GM04504 (cell line): ENCODE data around the gene ADAM19.

Source experiments
- DNase-seq: peaks from one replicate; pipeline ENCODE4 v3.0.0-alpha.2; 2012; ENCODE audit warnings: low read depth

The ADAM19 gene

GRCh38 chr5:157542282-157543000 is 33.1 kb downstream of the ADAM19 start:
- DNase-seq: no peak

DNA sequence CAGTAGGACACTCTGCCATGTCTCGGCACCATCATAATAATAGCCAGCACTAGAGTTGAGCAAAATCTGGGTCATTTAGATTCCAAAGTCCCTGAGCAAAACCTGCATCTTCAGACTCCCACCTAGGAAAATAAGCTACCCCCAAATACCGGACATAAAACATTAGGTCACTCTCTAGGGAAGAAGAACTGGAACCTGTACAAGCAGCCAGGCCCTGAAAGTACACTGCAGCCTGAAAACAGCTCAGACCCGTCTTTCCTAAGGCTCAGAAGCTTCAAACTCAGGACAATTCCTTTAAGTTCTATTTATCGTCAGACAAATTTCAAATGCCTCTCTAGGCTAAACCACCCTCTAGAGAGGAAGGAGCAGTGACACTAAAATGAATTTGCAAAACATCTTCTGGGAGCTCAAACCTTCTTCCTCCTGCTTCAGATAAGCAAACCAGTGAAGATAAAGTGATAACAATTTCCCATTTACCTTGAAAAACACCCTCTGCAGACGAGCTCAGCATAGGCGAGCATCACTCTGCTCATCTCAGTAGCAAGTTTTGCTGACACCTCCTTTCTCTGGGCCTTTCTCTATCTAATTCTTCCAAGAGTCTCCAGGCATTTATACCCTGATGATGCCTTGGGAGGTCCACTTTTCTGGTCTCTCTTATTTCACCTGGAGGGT is 34.0 kb downstream of the ADAM19 start:
- no peak for DNase-seq

DNA sequence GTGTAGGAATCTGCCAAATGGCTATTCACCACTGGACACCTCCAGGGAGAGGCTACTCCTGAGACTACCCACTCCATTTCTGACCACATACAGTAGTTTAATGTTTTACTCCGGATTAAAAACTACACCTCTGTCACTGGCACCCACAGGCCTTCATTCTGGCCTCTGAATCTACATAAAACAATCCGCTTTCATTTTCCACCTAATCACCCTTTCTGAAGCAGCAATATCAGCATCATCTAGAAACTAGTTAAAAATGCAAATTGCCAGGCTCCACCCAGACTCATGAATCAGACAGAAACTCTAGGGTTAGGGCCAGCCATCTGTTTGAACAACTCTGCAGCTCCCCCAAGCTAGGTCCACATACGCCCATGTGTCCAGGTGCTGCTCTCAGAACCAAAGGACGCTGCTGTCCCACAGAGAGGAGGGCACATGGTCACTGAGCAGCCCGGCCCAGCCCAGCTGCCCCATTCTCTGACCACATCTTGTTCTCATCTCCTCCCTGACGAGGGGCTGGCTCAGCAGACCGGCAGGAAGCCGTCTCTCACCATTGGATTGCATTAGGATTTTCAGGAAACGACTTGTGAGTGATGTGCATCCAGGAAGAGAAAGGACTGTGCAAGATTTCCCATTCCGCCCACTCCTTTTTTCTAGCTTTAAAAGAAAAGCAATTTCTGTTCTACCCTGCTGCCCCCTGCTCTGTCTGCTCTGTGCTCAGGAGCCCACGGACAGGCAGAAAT is 34.7 kb downstream of the ADAM19 start:
- peak; percentile 58 for DNase-seq

DNA sequence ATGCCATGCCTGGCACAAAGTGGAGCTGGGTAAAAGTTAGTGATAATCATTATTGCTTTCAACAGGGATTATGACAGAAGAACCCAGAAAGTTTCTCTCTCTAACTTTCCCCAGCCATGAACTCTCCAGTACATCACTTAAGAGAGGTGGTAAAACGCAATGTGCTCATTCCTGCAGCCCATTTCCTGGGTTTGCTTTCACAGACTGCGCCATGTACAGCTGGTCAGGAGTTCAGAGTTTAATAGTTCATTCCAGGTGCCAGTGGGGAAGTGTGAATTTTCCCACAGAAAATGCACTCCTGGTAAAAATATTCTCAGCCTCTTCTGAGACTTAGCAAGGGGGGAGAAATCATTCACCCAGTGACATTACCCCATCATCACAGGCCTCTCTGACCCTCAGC is 35.5 kb downstream of the ADAM19 start:
- DNase-seq: no peak

DNA sequence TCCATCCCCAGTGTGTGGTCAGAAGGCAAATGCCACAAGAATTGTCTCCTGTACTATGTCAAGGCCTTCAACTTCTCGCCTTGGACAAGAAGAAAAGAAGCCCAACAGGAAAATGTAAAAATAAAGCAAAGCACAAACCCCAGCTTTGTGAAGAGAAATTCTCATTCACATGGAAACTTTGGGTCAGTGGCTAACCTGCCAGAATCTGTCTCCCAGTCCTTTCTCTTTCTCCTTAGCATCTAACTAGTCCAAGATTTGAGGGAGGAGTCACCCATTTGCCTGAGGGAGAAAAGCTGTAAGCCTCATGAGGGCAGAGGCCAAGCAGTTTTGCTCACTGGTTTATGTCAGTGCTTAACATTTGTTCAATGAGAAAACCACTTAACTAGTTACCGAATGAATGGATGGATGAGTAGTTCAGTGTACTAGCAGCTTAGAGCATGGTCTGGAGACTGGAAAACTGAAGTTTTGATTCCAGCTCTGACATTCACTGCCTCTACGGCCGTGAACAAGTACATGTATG is 36.0 kb downstream of the ADAM19 start:
- no peak for DNase-seq

DNA sequence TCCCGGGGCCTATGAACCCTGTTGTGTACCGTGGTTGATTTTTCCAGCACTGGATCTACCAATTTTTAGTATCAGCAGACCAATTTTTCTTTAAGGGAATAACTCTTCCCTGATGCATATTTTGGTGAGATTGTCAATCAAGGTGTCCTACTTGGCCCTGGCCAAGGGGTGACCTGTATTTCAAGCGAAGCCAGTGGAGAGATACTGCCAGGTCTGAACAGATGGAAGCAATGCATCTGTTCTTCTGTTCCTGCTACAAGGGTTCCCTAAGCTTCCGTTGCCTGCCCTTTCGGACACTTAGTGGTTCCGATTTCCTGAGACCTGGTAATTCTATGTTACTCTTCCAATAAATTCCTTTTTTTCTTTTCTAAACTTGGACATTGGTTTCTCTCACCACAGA is 37.3 kb downstream of the ADAM19 start:
- no peak for DNase-seq

- no peak for DNase-seq
Observed at GRCh38 chr5:157535042-157535865, 40.3 kb downstream of the ADAM19 start.

- no peak for DNase-seq
Observed at GRCh38 chr5:157533011-157533481, 42.5 kb downstream of the ADAM19 start.

GRCh38 chr5:157532022-157532421 is 43.6 kb downstream of the ADAM19 start:
- DNase-seq: no peak

- no peak for DNase-seq
Observed at GRCh38 chr5:157530226-157530972, 45.2 kb downstream of the ADAM19 start.

DNA sequence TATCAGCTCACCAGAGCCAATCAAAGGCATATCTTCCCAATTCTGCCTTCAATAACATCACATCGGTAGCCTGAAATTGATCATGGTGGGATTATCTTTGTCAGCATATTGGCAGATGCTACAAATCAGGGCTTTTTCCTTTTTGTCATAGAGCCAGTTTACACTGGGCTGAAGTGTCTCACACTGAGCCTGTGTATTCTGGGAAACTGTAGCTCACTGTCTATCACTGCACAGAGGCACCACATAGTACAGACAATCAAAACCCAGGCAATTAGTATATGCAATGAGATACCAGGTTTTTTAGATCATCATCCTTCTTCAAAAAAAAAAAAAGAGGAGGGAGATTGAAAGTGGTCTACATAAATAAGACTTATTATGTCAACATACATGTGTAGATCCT is 46.6 kb downstream of the ADAM19 start:
- DNase-seq: no peak

- no peak for DNase-seq
Observed at GRCh38 chr5:157528036-157528632, 47.4 kb downstream of the ADAM19 start.

DNA sequence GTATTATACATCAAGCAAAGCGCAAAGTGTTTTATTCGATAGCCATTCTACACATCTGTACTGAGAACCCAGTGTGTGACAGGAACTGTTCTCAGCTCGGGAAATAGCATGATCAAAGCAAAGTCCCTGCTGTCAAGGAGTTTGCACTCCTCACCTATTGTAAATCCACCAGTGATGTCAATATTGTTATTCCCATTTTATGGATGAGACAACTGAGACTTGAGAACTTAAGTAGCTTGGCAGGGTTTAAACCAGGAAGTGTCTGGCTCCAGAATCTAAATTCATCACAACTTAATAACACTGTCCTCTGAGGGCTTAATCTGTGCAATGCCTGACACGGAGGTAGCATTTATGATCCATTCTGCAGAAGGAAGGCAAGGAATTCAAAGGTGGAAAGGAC is 50.7 kb downstream of the ADAM19 start:
- DNase-seq: no peak

DNA sequence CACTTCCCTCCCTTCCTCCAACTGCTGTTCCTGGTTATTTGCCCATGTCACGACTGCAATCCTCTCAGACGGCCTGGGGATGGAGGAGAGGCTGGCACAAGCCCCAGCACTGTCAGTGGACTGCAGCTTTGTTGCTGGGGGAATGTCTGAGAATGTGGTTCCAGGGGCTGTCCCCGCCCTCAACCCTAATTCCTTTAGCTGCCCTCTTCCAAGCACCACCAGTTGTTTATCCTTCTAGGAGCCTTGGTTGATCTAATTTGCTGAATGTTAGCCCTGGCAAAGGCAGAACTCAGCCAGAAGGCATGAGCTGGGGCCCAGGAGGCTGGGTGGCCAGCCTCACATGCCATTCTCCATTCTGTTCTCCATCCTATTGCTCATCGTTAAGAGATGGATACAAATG is 51.6 kb downstream of the ADAM19 start:
- no peak for DNase-seq

- DNase-seq: no peak
Observed at GRCh38 chr5:157521704-157522029, 53.9 kb downstream of the ADAM19 start.

GRCh38 chr5:157520911-157521703 is 54.5 kb downstream of the ADAM19 start:
- no peak for DNase-seq

DNA sequence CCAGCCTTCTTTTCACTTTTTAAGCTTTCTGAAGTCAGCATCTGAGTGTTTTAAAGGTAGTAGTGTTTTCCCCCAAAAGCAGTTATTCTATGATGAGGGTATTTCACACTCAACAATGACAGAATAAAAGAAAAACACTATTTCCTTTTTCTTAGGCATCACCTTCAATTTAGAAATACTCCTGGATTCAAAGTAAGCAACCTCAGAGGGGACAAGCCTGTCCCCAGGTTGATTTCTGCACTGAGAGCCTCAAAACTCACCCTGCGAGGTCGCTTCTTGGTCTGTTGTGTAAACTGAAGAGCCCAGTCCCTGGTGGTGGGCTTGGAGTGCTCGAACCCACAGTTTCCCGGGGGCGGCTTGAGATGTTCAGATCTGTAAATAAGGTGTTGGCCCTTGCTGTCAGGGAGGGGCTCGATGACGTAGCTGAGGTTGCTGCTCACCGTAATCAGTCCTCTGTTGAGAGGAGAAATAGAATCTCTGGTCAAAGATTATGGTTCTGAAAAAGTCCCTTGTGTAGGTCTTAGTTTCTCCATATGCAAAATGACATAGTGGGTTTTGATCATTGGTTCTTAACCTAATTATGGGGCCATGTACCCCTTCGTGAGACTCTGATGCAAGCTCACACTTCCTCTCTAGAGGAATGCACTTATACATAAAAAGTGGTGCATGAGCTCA is 55.9 kb downstream of the ADAM19 start:
- DNase-seq: no peak

DNA sequence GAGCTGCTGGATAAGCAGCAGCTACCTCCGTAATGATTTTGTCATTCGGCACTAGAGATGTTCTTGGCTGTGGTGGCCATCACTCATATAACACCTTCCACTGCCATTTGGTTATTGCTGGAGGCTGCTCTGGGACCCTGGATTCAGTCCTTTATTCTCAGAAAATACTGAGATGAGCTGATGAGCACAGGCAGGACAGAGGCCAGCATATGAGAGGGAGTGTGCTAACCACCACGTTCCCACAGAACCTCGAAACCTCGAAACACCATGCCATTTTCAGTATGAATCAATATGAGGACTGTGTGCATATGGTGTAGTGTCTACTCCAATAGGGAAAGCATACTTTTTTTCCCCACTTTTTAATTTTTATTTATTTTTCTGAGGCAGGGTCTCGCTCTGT is 56.6 kb downstream of the ADAM19 start:
- no peak for DNase-seq

DNA sequence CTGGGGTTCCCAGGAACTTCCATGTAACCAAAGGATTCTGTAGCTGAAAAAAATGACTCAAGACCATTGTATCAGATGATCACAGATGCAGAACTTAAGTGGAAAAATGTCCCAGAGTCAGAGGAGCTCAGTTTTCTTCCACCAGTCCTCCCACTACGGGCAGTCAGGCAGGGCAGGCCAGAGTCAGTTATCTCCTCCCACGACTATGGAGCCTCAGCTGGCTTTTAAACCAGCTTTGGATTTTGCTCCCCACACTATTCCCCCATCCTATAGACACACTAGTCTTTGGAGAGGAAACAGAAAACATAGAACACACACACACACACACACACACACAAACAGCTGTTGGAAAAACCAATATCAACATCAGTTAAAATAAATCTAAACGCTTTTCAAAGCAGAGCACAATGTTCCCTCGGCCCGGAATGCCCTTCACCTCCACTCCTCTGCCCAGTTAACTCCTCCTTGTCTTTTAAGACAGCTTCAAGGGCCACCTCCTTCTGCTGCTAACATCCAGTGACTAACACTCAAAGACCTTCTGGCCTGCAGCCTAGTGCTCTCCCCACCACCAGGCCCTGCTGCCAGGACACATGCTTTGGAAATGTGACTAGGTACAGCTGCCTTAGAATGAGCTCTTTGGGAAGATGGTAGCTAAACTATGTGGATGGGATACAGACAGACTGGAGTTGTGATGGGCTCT is 58.8 kb downstream of the ADAM19 start:
- DNase-seq: peak; percentile 89
